Body of pancreas (tissue), 4 donors: Measurements from ENCODE around the gene TCF15. TPM values are rescaled to one million over a fixed set of nuclear protein-coding genes. Genes with fewer than 3 reads are reported as not detected.

ENCODE experiments used
- ATAC-seq: fragments of 150-250 bp; one replicate; pipeline ENCODE4 v1.9.1; 2016
- DNase-seq, 4 donors: peaks; one replicate each; pipeline ENCODE4 v3.0.0-alpha.2; 2019
- H3K27ac ChIP-seq, 4 donors: fragments of 200-600 bp; sonication (generic); 1 replicate in 3 of 4; 2 replicates in 1 of 4; pipeline versions ENCODE4 v1.5.1 to v1.6.1; 2016 to 2019; ENCODE audit warnings: mild to moderate bottlenecking in 1 of 4, mixed read lengths in 1 of 4, moderate library complexity in 1 of 4
- H3K27me3 ChIP-seq, 2 donors: fragments of 200-600 bp; sonication (generic); one replicate each; pipeline ENCODE4 v1.6.0; 2016; ENCODE audit warnings: mild to moderate bottlenecking in 1 of 2
- H3K36me3 ChIP-seq, 2 donors: fragments of 200-600 bp; sonication (generic); replicated peaks in 1 of 2; 2 replicates each; pipeline ENCODE4 v1.5.1; 2016; ENCODE audit warnings: low read depth in 2 of 2; ENCODE audit not compliant: insufficient read depth in 1 of 2
- H3K4me1 ChIP-seq: fragments of 200-600 bp; sonication (generic); one replicate; pipeline ENCODE4 v1.6.0; 2016
- H3K4me3 ChIP-seq, 2 donors: fragments of 200-600 bp; sonication (generic); 1 replicate in 1 of 2; 2 replicates in 1 of 2; pipeline ENCODE4 v1.5.1; 2016 to 2019
- H3K9me3 ChIP-seq, 3 donors: fragments of 200-600 bp; sonication (generic); 1 replicate in 2 of 3; 2 replicates in 1 of 3; pipeline ENCODE4 v1.5.1; 2016
- POLR2A ChIP-seq, 3 donors: fragments of 450-650 bp; IDR thresholded peaks; one replicate each; pipeline ENCODE4 v1.6.1; 2016; ENCODE audit warnings: antibody characterized with exemption in 3 of 3, mild to moderate bottlenecking in 2 of 3
- WGBS, 2 donors: methylation state at CpG; one replicate each; pipeline ENCODE4 v1.1.5; 2017; 5-methylcytosine and 5-hydroxymethylcytosine counted together
- intact Hi-C: fragments of 100-400 bp; cut with DNase I; formaldehyde crosslinking; loops from one replicate; pipeline ENCODE4 v1.15.1; 2023
- total RNA-seq, 2 donors: library from RNA; depleted of rRNA; stranded (reverse); fragments of >200 nt; gene quantifications; one replicate each; pipeline ENCODE4 v1.1.0, GENCODE V29; 2016
- TF ChIP-seq, protein P1 (sequence below), 7 experiments: fragments of 450-650 bp in 4 of 7; fragments of 200-600 bp in 3 of 7; sonication (generic) in 3 of 7; IDR thresholded peaks; one replicate each; pipeline ENCODE4 v1.5.1; 2016 to 2019; ENCODE audit warnings: antibody characterized with exemption in 7 of 7

The TCF15 gene
- total RNA-seq, 2 donors from 2014 or later = not detected

DNA sequence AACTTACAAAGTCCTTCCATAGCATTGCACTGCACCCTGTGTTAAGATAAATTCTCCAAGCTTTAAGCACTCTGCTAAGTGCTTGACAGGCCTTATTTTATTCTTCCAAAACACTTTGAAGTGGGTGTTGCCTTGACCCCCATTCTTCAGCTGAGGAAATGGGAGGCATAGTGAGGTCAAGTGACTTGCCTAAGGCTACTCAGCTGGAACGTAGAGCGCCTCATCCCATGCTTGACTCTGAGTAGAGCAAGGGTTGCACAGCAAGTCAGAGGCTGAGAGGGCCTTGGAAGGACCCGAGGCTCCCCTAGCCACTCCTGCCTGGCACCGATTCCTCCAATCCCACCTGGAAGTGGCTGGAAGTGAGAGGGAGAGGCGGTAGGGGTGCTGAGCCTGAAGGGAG is 46.9 kb downstream of the TCF15 start:
- H3K9me3 ChIP-seq = no peaks in the 10 kb centered on the region
- H3K27ac ChIP-seq = no peak overlapping the region
- intact Hi-C loops = no loop called here
- no peaks in the 10 kb centered on the region for H3K36me3 ChIP-seq
- no peak for ATAC-seq
- no peak for DNase-seq
- H3K4me1 ChIP-seq = no peaks in the 10 kb centered on the region
- no peak for TF ChIP-seq POLR2A (IDR thresholded peaks at IDR 0.05)
- TF ChIP-seq, protein P1, sequence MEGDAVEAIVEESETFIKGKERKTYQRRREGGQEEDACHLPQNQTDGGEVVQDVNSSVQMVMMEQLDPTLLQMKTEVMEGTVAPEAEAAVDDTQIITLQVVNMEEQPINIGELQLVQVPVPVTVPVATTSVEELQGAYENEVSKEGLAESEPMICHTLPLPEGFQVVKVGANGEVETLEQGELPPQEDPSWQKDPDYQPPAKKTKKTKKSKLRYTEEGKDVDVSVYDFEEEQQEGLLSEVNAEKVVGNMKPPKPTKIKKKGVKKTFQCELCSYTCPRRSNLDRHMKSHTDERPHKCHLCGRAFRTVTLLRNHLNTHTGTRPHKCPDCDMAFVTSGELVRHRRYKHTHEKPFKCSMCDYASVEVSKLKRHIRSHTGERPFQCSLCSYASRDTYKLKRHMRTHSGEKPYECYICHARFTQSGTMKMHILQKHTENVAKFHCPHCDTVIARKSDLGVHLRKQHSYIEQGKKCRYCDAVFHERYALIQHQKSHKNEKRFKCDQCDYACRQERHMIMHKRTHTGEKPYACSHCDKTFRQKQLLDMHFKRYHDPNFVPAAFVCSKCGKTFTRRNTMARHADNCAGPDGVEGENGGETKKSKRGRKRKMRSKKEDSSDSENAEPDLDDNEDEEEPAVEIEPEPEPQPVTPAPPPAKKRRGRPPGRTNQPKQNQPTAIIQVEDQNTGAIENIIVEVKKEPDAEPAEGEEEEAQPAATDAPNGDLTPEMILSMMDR (IDR thresholded peaks at IDR 0.05) = no peak
- WGBS, 2 donors = 60 to 79% methylated on average over 3 to 5 of the region's 5 CpGs
- H3K27me3 ChIP-seq = no peaks in the 10 kb centered on the region
- no peak overlapping the region for H3K4me3 ChIP-seq

- no peaks in the 10 kb centered on the region for H3K27me3 ChIP-seq
- WGBS, 2 donors = 56 to 68% methylated on average over 5 of the region's 5 CpGs
- no peak overlapping the region for H3K4me3 ChIP-seq
- H3K9me3 ChIP-seq = no peaks in the 10 kb centered on the region
- H3K36me3 ChIP-seq = no peaks in the 10 kb centered on the region
- no peak overlapping the region for H3K27ac ChIP-seq
- H3K4me1 ChIP-seq = no peaks in the 10 kb centered on the region
- DNase-seq = no peak
- no peak for ATAC-seq
- intact Hi-C loops = no loop called here
- TF ChIP-seq, protein P1 (IDR thresholded peaks at IDR 0.05) = no peak
- no peak for TF ChIP-seq POLR2A (IDR thresholded peaks at IDR 0.05)
Measured at GRCh38 chr20:562232-562897, 47.7 kb downstream of the TCF15 start.

DNA sequence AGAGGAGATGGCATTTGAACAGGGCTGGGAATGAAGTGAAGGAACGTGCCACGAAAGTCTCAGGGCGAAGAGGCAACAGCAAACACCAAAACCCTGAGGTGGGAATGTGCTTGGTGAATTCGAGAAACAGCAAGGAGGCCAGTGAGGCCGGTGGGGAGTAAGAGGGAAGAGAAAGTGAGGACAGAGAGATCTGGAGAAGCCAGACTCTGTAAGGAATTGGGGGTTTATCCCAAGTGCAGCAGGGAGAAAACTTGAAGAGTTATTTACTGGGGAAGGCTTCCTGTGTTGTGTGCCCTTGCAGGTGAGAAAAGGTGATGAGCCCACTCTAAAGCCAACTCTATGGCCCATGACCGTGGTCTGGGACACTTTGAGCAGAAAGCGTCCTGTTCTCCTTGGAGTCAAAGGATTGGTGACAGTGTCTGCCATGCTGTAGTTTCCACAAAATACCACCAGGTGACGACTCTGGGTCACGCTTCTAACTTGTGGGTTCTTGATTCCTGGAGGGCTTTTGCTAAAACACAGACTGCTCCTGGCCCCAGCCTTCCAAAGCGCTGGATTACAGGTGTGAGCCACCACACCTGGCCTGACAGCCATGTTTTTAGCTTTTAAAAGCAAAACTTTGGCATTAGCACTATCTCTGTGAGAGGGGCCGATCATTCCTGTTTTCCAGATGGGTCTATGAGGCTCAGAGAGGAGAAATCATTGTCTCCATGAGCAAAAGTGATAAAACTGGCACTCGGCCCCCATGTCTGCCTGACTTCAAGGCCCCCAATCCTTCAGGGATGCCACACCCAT is 48.5 kb downstream of the TCF15 start:
- Histone ChIP-seq H3K4me1 (no peaks in the 10 kb centered on the region), H3K27ac (no peak overlapping the region), H3K4me3 (no peak overlapping the region), H3K36me3 (no peaks in the 10 kb centered on the region), H3K27me3 (no peaks in the 10 kb centered on the region), H3K9me3 (no peaks in the 10 kb centered on the region)
- 25 to 32% methylated on average over 11 to 12 of the region's 12 CpGs for WGBS, 2 donors
- DNase-seq (peak; percentile 59 to 71 (median 66)), ATAC-seq (peak; percentile 78)
- intact Hi-C loops = no loop called here
- TF ChIP-seq, protein P1 (IDR thresholded peaks at IDR 0.05) = peak; percentile 74 to 94 (median 88)
- TF ChIP-seq POLR2A (IDR thresholded peaks at IDR 0.05) = no peak

GRCh38 chr20:560680-561079 is 49.4 kb downstream of the TCF15 start:
- H3K4me1 ChIP-seq = no peaks in the 10 kb centered on the region
- no peaks in the 10 kb centered on the region for H3K27me3 ChIP-seq
- no peak for ATAC-seq
- no peak overlapping the region for H3K4me3 ChIP-seq
- no peaks in the 10 kb centered on the region for H3K9me3 ChIP-seq
- TF ChIP-seq POLR2A (IDR thresholded peaks at IDR 0.05) = no peak
- TF ChIP-seq, protein P1 (IDR thresholded peaks at IDR 0.05) = no peak
- H3K36me3 ChIP-seq = no peaks in the 10 kb centered on the region
- WGBS, 2 donors = 22 to 28% methylated on average over 2 of the region's 2 CpGs
- H3K27ac ChIP-seq = no peak overlapping the region
- intact Hi-C loops = no loop called here
- no peak for DNase-seq
